Skeletal muscle tissue (tissue), 4 donors: ENCODE measurements around the gene FOXP3. TPM values are rescaled to one million over a fixed set of nuclear protein-coding genes. Genes with fewer than 3 reads are reported as not detected.
A peak's percentile ranks its signal among the peaks of the same experiment; 100 is the strongest.

Source experiments
- H3K27ac ChIP-seq: one replicate; pipeline ENCODE4 v1.7.0; 2013; ENCODE audit warnings: mild to moderate bottlenecking, low read depth, low read length, inconsistent platforms
- H3K27me3 ChIP-seq, 3 donors: one replicate each; pipeline ENCODE4 v1.7.0; 2013; ENCODE audit warnings: low read length in 3 of 3; ENCODE audit not compliant: control insufficient read depth in 3 of 3, insufficient read depth in 3 of 3
- H3K36me3 ChIP-seq, 3 donors: one replicate each; pipeline ENCODE4 v1.7.0; 2013; ENCODE audit warnings: low read length in 3 of 3; ENCODE audit not compliant: control insufficient read depth in 3 of 3, insufficient read depth in 3 of 3
- H3K4me1 ChIP-seq, 3 donors: one replicate each; pipeline ENCODE4 v1.7.0; 2013; ENCODE audit warnings: low read length in 3 of 3, mild to moderate bottlenecking in 3 of 3; ENCODE audit not compliant: control insufficient read depth in 3 of 3, insufficient read depth in 3 of 3
- H3K4me3 ChIP-seq, 3 donors: one replicate each; pipeline ENCODE4 v1.7.0; 2013; ENCODE audit warnings: low read length in 3 of 3
- H3K9ac ChIP-seq, 3 donors: one replicate each; pipeline ENCODE4 v1.7.0; 2013; ENCODE audit warnings: low read length in 3 of 3, mild to moderate bottlenecking in 3 of 3, moderate library complexity in 2 of 3, low read depth in 1 of 3
- H3K9me3 ChIP-seq, 3 donors: one replicate each; pipeline ENCODE4 v1.7.0; 2013; ENCODE audit warnings: low read length in 3 of 3; ENCODE audit not compliant: control insufficient read depth in 3 of 3
- total RNA-seq: library from RNA; depleted of rRNA; stranded (reverse); fragments of >200 nt; gene quantifications from one replicate; pipeline ENCODE4 v1.2.3, GENCODE V29; 2014
- donor health status: Osteomylitis.

Gene FOXP3
- total RNA-seq, 1 donor from 2014 or later: not detected

GRCh38 chrX:49292400-49293362 lies 28.2 kb upstream of the FOXP3 start:
- Histone ChIP-seq H3K4me3 (no peak overlapping the region), H3K27ac (no peak overlapping the region), H3K9me3 (no peaks in the 10 kb centered on the region), H3K4me1 (peaks cover 0 to 4% (median 0%) of the 10 kb centered on the region in 3 donors), H3K9ac (peak overlapping the region in 1 of 3 donors; percentile 20), H3K27me3 (peaks cover 0 to 2% (median 0%) of the 10 kb centered on the region in 3 donors), H3K36me3 (no peaks in the 10 kb centered on the region)

- Histone ChIP-seq H3K9me3 (no peaks in the 10 kb centered on the region), H3K4me3 (no peak overlapping the region), H3K27me3 (peaks cover 0 to 2% (median 0%) of the 10 kb centered on the region in 3 donors), H3K36me3 (no peaks in the 10 kb centered on the region), H3K9ac (peak overlapping the region in 1 of 3 donors; percentile 20), H3K4me1 (peaks cover 0 to 4% (median 0%) of the 10 kb centered on the region in 3 donors), H3K27ac (no peak overlapping the region)
Measured at GRCh38 chrX:49291615-49292337, 27.3 kb upstream of the FOXP3 start.

GRCh38 chrX:49290215-49290614 lies 25.7 kb upstream of the FOXP3 start:
- H3K9ac ChIP-seq: no peak overlapping the region
- H3K4me3 ChIP-seq: no peak overlapping the region
- H3K36me3 ChIP-seq: peaks cover 0 to 3% (median 2%) of the 10 kb centered on the region in 3 donors
- peaks cover 0 to 2% (median 0%) of the 10 kb centered on the region in 3 donors for H3K27me3 ChIP-seq
- H3K4me1 ChIP-seq: peaks cover 0 to 4% (median 0%) of the 10 kb centered on the region in 3 donors
- no peaks in the 10 kb centered on the region for H3K9me3 ChIP-seq
- no peak overlapping the region for H3K27ac ChIP-seq

- H3K4me3 ChIP-seq: no peak overlapping the region
- H3K9ac ChIP-seq: no peak overlapping the region
- H3K36me3 ChIP-seq: peaks cover 0 to 3% (median 2%) of the 10 kb centered on the region in 3 donors
- H3K9me3 ChIP-seq: no peaks in the 10 kb centered on the region
- peaks cover 0 to 2% (median 0%) of the 10 kb centered on the region in 3 donors for H3K27me3 ChIP-seq
- peaks cover 0 to 4% (median 0%) of the 10 kb centered on the region in 3 donors for H3K4me1 ChIP-seq
- H3K27ac ChIP-seq: no peak overlapping the region
Measured at GRCh38 chrX:49287665-49288064, 23.2 kb upstream of the FOXP3 start.

- no peak overlapping the region for H3K9ac ChIP-seq
- peaks cover 0 to 3% (median 2%) of the 10 kb centered on the region in 3 donors for H3K36me3 ChIP-seq
- H3K4me1 ChIP-seq: no peaks in the 10 kb centered on the region
- H3K27ac ChIP-seq: no peak overlapping the region
- H3K27me3 ChIP-seq: peaks cover 0 to 2% (median 0%) of the 10 kb centered on the region in 3 donors
- no peak overlapping the region for H3K4me3 ChIP-seq
- H3K9me3 ChIP-seq: no peaks in the 10 kb centered on the region
Measured at GRCh38 chrX:49286581-49286980, 22.1 kb upstream of the FOXP3 start.

- Histone ChIP-seq H3K4me1 (no peaks in the 10 kb centered on the region), H3K9ac (no peak overlapping the region), H3K4me3 (no peak overlapping the region), H3K9me3 (no peaks in the 10 kb centered on the region), H3K27ac (no peak overlapping the region), H3K36me3 (peaks cover 0 to 3% (median 2%) of the 10 kb centered on the region in 3 donors), H3K27me3 (peaks cover 0 to 1% (median 0%) of the 10 kb centered on the region in 3 donors)
Measured at GRCh38 chrX:49286136-49286535, 21.6 kb upstream of the FOXP3 start.

- no peak overlapping the region for H3K9ac ChIP-seq
- H3K9me3 ChIP-seq: no peaks in the 10 kb centered on the region
- H3K4me1 ChIP-seq: no peaks in the 10 kb centered on the region
- no peak overlapping the region for H3K4me3 ChIP-seq
- H3K27me3 ChIP-seq: no peaks in the 10 kb centered on the region
- no peak overlapping the region for H3K27ac ChIP-seq
- H3K36me3 ChIP-seq: peaks cover 0 to 3% (median 2%) of the 10 kb centered on the region in 3 donors
Measured at GRCh38 chrX:49284212-49284611, 19.7 kb upstream of the FOXP3 start.

- Histone ChIP-seq H3K27ac (no peak overlapping the region), H3K27me3 (no peaks in the 10 kb centered on the region), H3K4me3 (no peak overlapping the region), H3K4me1 (peaks cover 2 to 8% (median 6%) of the 10 kb centered on the region in 3 donors), H3K36me3 (peaks cover 0 to 3% (median 2%) of the 10 kb centered on the region in 3 donors), H3K9me3 (no peaks in the 10 kb centered on the region), H3K9ac (no peak overlapping the region)
Measured at GRCh38 chrX:49282647-49283011, 18.1 kb upstream of the FOXP3 start.

- Histone ChIP-seq H3K9me3 (no peaks in the 10 kb centered on the region), H3K27me3 (no peaks in the 10 kb centered on the region), H3K9ac (no peak overlapping the region), H3K4me3 (no peak overlapping the region), H3K4me1 (peaks cover 15 to 22% (median 22%) of the 10 kb centered on the region in 3 donors), H3K36me3 (no peaks in the 10 kb centered on the region), H3K27ac (no peak overlapping the region)
Measured at GRCh38 chrX:49278081-49278480, 13.6 kb upstream of the FOXP3 start.

GRCh38 chrX:49277535-49277830 lies 13.0 kb upstream of the FOXP3 start:
- H3K27ac ChIP-seq: no peak overlapping the region

More at GRCh38 chrX:49277535-49277830, 13.0 kb upstream of the FOXP3 start:
- H3K4me3 ChIP-seq: no peak overlapping the region
- peaks cover 17 to 24% (median 24%) of the 10 kb centered on the region in 3 donors for H3K4me1 ChIP-seq
- no peaks in the 10 kb centered on the region for H3K27me3 ChIP-seq
- no peaks in the 10 kb centered on the region for H3K36me3 ChIP-seq
- H3K9me3 ChIP-seq: no peaks in the 10 kb centered on the region
- no peak overlapping the region for H3K9ac ChIP-seq
